ENCODE data around the gene ALX4.
A peak's percentile ranks its signal among the peaks of the same experiment; 100 is the strongest.

ALX4 gene

DNA sequence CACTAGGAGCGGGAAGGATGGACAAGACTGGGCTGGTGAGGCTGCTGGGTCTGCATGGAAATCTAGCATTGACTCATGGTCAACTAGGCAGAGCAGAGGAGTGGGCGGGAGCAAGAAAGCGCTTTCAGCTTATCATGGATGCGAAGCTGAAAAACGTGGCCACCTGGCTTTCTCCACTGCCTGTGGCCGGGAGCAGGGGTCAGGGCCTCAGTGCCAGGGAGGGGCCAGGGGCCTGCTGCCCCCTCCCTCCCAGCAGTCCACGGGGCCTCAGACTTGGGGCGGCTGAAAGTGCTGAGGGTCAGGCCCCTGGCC is 45.5 kb downstream of the ALX4 start:
- TF ChIP-seq, protein P1, sequence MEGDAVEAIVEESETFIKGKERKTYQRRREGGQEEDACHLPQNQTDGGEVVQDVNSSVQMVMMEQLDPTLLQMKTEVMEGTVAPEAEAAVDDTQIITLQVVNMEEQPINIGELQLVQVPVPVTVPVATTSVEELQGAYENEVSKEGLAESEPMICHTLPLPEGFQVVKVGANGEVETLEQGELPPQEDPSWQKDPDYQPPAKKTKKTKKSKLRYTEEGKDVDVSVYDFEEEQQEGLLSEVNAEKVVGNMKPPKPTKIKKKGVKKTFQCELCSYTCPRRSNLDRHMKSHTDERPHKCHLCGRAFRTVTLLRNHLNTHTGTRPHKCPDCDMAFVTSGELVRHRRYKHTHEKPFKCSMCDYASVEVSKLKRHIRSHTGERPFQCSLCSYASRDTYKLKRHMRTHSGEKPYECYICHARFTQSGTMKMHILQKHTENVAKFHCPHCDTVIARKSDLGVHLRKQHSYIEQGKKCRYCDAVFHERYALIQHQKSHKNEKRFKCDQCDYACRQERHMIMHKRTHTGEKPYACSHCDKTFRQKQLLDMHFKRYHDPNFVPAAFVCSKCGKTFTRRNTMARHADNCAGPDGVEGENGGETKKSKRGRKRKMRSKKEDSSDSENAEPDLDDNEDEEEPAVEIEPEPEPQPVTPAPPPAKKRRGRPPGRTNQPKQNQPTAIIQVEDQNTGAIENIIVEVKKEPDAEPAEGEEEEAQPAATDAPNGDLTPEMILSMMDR (conservative IDR thresholded peaks at IDR 0.05; ENCODE audit: low read depth, low read length) = no peak
- no peak overlapping the region for H3K4me3 ChIP-seq (ENCODE audit: low read depth, low read length)
- DNase-seq (ENCODE audit: low read depth) = no peak

DNA sequence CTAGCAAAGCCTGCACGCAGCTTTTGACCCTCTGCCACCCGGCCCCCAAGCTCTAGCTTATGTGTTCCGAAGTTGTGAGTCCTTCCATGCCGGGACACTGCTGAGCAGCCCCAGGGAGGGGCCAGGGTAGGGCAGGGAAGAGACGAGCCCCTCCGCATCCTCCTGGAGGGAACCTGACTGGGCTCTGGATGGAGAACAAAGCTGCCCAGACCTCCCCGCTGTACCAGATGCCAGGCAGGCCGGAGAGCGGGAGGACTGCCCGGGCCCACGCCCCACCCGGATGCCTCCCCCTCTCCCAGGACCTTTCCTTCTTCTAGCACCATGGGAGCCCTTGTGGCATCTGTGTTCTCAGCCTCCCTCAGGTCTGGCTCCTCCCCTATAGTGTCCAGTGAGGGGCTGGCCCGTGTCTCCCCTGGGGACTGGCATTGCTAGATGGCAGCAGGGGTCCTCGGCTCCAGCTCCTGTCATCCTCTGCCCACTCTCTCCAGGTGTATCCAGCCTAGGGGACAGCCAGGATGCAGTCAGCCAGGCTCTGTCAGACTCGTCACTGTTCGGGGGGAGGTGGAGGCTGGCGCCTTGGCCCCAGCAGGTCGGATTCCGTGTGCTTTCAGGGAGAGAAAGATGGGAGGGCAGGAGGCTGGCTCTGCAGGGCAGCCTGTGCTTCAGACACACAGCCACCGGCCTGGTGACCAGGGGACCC is 46.1 kb downstream of the ALX4 start:
- TF ChIP-seq, protein P1 (conservative IDR thresholded peaks at IDR 0.05; ENCODE audit: low read depth, low read length) = no peak
- DNase-seq (ENCODE audit: low read depth) = no peak
- H3K4me3 ChIP-seq (ENCODE audit: low read depth, low read length) = no peak overlapping the region

DNA sequence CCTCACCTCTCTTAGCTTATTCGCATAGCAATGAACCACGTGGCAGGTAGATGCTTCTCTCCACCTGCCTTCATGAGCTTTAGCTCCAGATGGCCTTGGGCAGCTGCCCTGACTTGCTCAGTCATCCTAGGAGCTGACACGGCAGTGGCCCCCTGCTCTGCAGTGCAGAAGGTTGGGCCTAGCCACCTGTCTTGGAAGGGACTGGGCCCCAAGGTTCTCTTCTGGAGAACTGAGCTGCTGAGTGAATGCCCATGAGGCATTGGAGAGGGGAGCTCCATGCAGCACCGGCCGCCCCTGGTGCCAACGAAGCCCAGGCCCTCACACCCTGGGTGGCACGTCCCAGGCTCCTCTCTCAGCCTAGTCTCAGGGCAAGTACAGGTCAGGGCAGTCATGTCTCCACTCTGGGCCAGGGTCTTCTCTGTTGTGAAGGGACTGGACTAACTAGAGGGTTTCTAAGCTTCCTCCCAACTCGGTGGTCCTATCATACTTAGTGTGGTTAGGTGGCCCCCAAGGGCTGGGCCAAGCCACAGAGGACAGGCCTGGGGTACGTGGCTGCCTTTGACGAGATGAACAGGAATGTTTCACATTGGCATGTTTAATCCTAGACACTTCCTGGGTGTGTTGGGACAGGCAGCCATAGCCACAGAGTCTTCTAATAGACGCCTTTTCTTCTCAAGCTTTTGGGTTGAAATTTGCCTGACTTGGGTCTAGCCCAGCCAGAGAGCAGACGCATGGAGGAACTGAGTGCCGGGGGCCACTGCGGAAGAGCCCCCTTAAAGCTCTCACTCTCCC is 47.9 kb downstream of the ALX4 start:
- DNase-seq (ENCODE audit: low read depth) = no peak

GRCh38 chr11:44260081-44260480 is 49.9 kb downstream of the ALX4 start:
- TF ChIP-seq, protein P1 (conservative IDR thresholded peaks at IDR 0.05; ENCODE audit: low read depth, low read length) = no peak

More for the DNA sequence above, 47.9 kb downstream of the ALX4 start:
- no peak overlapping the region for H3K4me3 ChIP-seq (ENCODE audit: low read depth, low read length)
- TF ChIP-seq, protein P1 (conservative IDR thresholded peaks at IDR 0.05; ENCODE audit: low read depth, low read length) = no peak

GRCh38 chr11:44258839-44259420 is 51.0 kb downstream of the ALX4 start:
- DNase-seq (ENCODE audit: low read depth) = no peak
- TF ChIP-seq, protein P1 (conservative IDR thresholded peaks at IDR 0.05; ENCODE audit: low read depth, low read length) = no peak
- no peak overlapping the region for H3K4me3 ChIP-seq (ENCODE audit: low read depth, low read length)

More at GRCh38 chr11:44260081-44260480, 49.9 kb downstream of the ALX4 start:
- no peak for DNase-seq (ENCODE audit: low read depth)
- no peak overlapping the region for H3K4me3 ChIP-seq (ENCODE audit: low read depth, low read length)

DNA sequence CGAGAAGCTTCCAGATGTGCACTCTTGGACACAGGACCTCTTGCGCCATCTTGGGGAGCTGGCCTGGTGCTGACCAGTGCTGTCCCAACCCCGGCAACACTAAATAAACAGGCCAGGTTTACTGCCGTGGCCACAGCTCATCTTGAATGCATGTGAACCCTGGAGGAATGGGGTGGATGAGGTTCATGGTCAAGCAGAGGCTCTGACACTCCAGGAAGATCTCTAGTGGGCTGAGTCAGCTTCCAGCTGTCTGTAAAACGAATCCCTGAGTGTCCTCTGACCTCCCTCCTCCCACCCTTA is 51.8 kb downstream of the ALX4 start:
- H3K4me3 ChIP-seq (ENCODE audit: low read depth, low read length) = no peak overlapping the region
- peak; percentile 49 for DNase-seq (ENCODE audit: low read depth)
- TF ChIP-seq, protein P1 (conservative IDR thresholded peaks at IDR 0.05; ENCODE audit: low read depth, low read length) = no peak

Data from choroid plexus epithelial cell (primary cell).